Measurements from ENCODE around the gene HRC.
"Not testable (repeated sequence)": the region's sequence is repeated elsewhere in the genome, so short reads cannot be mapped to it uniquely, and the experiment has no call there.

Gene HRC

GRCh38 chr19:49135686-49136085 lies 19.5 kb downstream of the HRC start:
- no peak for DNase-seq (ENCODE audit: low read depth)

GRCh38 chr19:49133621-49134454 lies 21.4 kb downstream of the HRC start:
- DNase-seq (ENCODE audit: low read depth), result no peak

GRCh38 chr19:49132974-49133609 lies 22.1 kb downstream of the HRC start:
- DNase-seq (ENCODE audit: low read depth), result no peak

- no peak for DNase-seq (ENCODE audit: low read depth)
Measured at GRCh38 chr19:49130325-49130724, 24.9 kb downstream of the HRC start.

- no peak for DNase-seq (ENCODE audit: low read depth)
Measured at GRCh38 chr19:49129238-49129583, 26.0 kb downstream of the HRC start.

GRCh38 chr19:49128545-49129237 lies 26.5 kb downstream of the HRC start:
- no peak for DNase-seq (ENCODE audit: low read depth)

- peak; percentile 91 for DNase-seq (ENCODE audit: low read depth)
Measured at GRCh38 chr19:49127674-49128544, 27.3 kb downstream of the HRC start.

GRCh38 chr19:49127225-49127624 lies 28.0 kb downstream of the HRC start:
- DNase-seq (ENCODE audit: low read depth), result not testable (repeated sequence)

- no peak for DNase-seq (ENCODE audit: low read depth)
Measured at GRCh38 chr19:49126575-49126974, 28.6 kb downstream of the HRC start.

- DNase-seq (ENCODE audit: low read depth), result no peak
Measured at GRCh38 chr19:49125025-49125731, 30.0 kb downstream of the HRC start.

GRCh38 chr19:49123285-49123684 lies 31.9 kb downstream of the HRC start:
- not testable (repeated sequence) for DNase-seq (ENCODE audit: low read depth)

- DNase-seq (ENCODE audit: low read depth), result not testable (repeated sequence)
Measured at GRCh38 chr19:49121841-49122240, 33.4 kb downstream of the HRC start.

- DNase-seq (ENCODE audit: low read depth), result no peak
Measured at GRCh38 chr19:49120868-49121267, 34.3 kb downstream of the HRC start.

- DNase-seq (ENCODE audit: low read depth), result no peak
Measured at GRCh38 chr19:49120325-49120683, 34.9 kb downstream of the HRC start.

- no peak for DNase-seq (ENCODE audit: low read depth)
Measured at GRCh38 chr19:49119411-49120324, 35.5 kb downstream of the HRC start, which contains the start of gene PPFIA3. Gene PPFIA3 (plus strand): TSS chr19:49119544. CDS start chr19:49127874, 8,330 bp downstream.

GRCh38 chr19:49118565-49119410 lies 36.4 kb downstream of the HRC start, which contains the start of gene C19orf73:
Gene C19orf73 (minus strand): TSS chr19:49119143. CDS start chr19:49119022, 121 bp downstream.
- DNase-seq (ENCODE audit: low read depth), result peak; percentile 93

GRCh38 chr19:49117677-49118564 lies 37.3 kb downstream of the HRC start:
- DNase-seq (ENCODE audit: low read depth), result no peak

- no peak for DNase-seq (ENCODE audit: low read depth)
Measured at GRCh38 chr19:49116544-49116943, 38.7 kb downstream of the HRC start.
